HepG2 (cell line): ENCODE measurements around the gene ARHGEF3. TPM values are rescaled to one million over a fixed set of nuclear protein-coding genes. Genes with fewer than 3 reads are reported as not detected.

ENCODE experiments used
- ARID5B ChIP-seq: IDR thresholded peaks from 2 replicates; pipeline ENCODE4 v1.4.0; 2020; ENCODE audit warnings: mild to moderate bottlenecking, missing genetic modification reagents
- DMTF1 ChIP-seq: sonication (generic); formaldehyde crosslinking; IDR thresholded peaks from 2 replicates; pipeline ENCODE4 v1.4.0; 2020; ENCODE audit warnings: mild to moderate bottlenecking, missing genetic modification reagents
- EHMT2 ChIP-seq: fragments of 200-600 bp; sonication (generic); IDR thresholded peaks from 2 replicates; pipeline ENCODE4 v1.7.0; 2017; ENCODE audit warnings: antibody characterized with exemption, low read depth, low read length, borderline replicate concordance
- FOXM1 ChIP-seq: sonication (generic); formaldehyde crosslinking; IDR thresholded peaks from 2 replicates; pipeline ENCODE4 v1.5.0; 2020; ENCODE audit warnings: missing genetic modification reagents
- HIVEP1 ChIP-seq: sonication (generic); formaldehyde crosslinking; IDR thresholded peaks from 2 replicates; pipeline ENCODE4 v1.4.0; 2020; ENCODE audit warnings: mild to moderate bottlenecking, missing genetic modification reagents
- PAWR ChIP-seq: sonication (generic); formaldehyde crosslinking; IDR thresholded peaks from 2 replicates; pipeline ENCODE4 v1.4.0; 2020; ENCODE audit warnings: missing genetic modification reagents, mild to moderate bottlenecking, borderline replicate concordance
- PHF20 ChIP-seq: sonication (generic); formaldehyde crosslinking; IDR thresholded peaks from 2 replicates; pipeline ENCODE4 v1.5.0; 2020; ENCODE audit warnings: mild to moderate bottlenecking, missing genetic modification reagents
- PHF5A ChIP-seq: IDR thresholded peaks from one replicate; pipeline ENCODE4 v1.6.1; 2018; ENCODE audit warnings: low read depth, missing genetic modification reagents; ENCODE audit not compliant: unreplicated experiment
- RARA ChIP-seq: IDR thresholded peaks from 2 replicates; pipeline ENCODE4 v1.6.1; 2016; ENCODE audit warnings: missing genetic modification reagents, missing compliant biosample characterization
- RARG ChIP-seq: sonication (generic); formaldehyde crosslinking; IDR thresholded peaks from 2 replicates; pipeline ENCODE4 v1.4.0; 2020; ENCODE audit warnings: low read depth, mild to moderate bottlenecking, missing genetic modification reagents
- SOX6 ChIP-seq, 2 experiments: fragments of 450-650 bp in 1 of 2; sonication (generic) in 1 of 2; formaldehyde crosslinking in 1 of 2; IDR thresholded peaks; 2 replicates each; pipeline versions ENCODE4 v1.4.0 to v1.6.1; 2017 to 2020; ENCODE audit warnings: antibody characterized with exemption in 1 of 2, mild to moderate bottlenecking in 1 of 2, missing genetic modification reagents in 1 of 2
- TBP ChIP-seq: sonication (generic); formaldehyde crosslinking; IDR thresholded peaks from 2 replicates; pipeline ENCODE4 v1.5.0; 2020; ENCODE audit warnings: missing genetic modification reagents
- ZBTB3 ChIP-seq: sonication (generic); formaldehyde crosslinking; IDR thresholded peaks from 2 replicates; pipeline ENCODE4 v1.4.0; 2020; ENCODE audit warnings: low read depth, mild to moderate bottlenecking, moderate library complexity, missing genetic modification reagents, borderline replicate concordance
- ZKSCAN1 ChIP-seq: fragments of 150-350 bp; IDR thresholded peaks from 2 replicates; pipeline ENCODE4 v1.6.1; 2014; ENCODE audit warnings: low read length
- ZNF101 ChIP-seq: sonication (generic); formaldehyde crosslinking; IDR thresholded peaks from 2 replicates; pipeline ENCODE4 v1.4.0; 2020; ENCODE audit warnings: mild to moderate bottlenecking, low read depth, missing genetic modification reagents, borderline replicate concordance
- ZNF512 ChIP-seq: sonication (generic); formaldehyde crosslinking; IDR thresholded peaks from 2 replicates; pipeline ENCODE4 v1.4.0; 2020; ENCODE audit warnings: mild to moderate bottlenecking, missing genetic modification reagents
- ZNF775 ChIP-seq: sonication (generic); formaldehyde crosslinking; IDR thresholded peaks from 2 replicates; pipeline ENCODE4 v1.4.0; 2020; ENCODE audit warnings: missing genetic modification reagents, mild to moderate bottlenecking, moderate library complexity, borderline replicate concordance
- ZNF782 ChIP-seq: sonication (generic); formaldehyde crosslinking; IDR thresholded peaks from 2 replicates; pipeline ENCODE4 v1.4.0; 2020; ENCODE audit warnings: missing genetic modification reagents, mild to moderate bottlenecking, borderline replicate concordance
- polyA plus RNA-seq, 8 experiments: library from polyadenylated mRNA; depleted of rRNA in 3 of 8; stranded (reverse) in 7 of 8; unstranded in 1 of 8; fragments of >200 nt; fragmentation: Illumina TruSeq in 4 of 8; extraction: Trizol in 4 of 8; gene quantifications; 2 replicates each; pipeline versions ENCODE4 v1.2.1 to v1.2.3, GENCODE V29; 2011 to 2016; ENCODE audit warnings: low read depth in 4 of 8, missing spikeins in 1 of 8, mixed read lengths in 1 of 8; ENCODE audit not compliant: insufficient read depth in 1 of 8
- total RNA-seq, 5 experiments: library from RNA; depleted of rRNA; stranded (reverse); fragments of >200 nt; fragmentation: Illumina TruSeq; extraction: Trizol; gene quantifications; 2 replicates each; pipeline ENCODE4 v1.2.3, GENCODE V29; 2016; ENCODE audit warnings: low read depth in 1 of 5
- TF ChIP-seq, protein P1 (sequence below): sonication (generic); formaldehyde crosslinking; IDR thresholded peaks from 2 replicates; pipeline ENCODE4 v1.5.0; 2020; ENCODE audit warnings: missing genetic modification reagents

ARHGEF3 gene
- total and polyA plus RNA-seq, 2 of the 13 experiments (the other 11 are each of a cell fraction or from before 2014, with no cell fraction given), result 14.8 to 23.1 TPM

DNA sequence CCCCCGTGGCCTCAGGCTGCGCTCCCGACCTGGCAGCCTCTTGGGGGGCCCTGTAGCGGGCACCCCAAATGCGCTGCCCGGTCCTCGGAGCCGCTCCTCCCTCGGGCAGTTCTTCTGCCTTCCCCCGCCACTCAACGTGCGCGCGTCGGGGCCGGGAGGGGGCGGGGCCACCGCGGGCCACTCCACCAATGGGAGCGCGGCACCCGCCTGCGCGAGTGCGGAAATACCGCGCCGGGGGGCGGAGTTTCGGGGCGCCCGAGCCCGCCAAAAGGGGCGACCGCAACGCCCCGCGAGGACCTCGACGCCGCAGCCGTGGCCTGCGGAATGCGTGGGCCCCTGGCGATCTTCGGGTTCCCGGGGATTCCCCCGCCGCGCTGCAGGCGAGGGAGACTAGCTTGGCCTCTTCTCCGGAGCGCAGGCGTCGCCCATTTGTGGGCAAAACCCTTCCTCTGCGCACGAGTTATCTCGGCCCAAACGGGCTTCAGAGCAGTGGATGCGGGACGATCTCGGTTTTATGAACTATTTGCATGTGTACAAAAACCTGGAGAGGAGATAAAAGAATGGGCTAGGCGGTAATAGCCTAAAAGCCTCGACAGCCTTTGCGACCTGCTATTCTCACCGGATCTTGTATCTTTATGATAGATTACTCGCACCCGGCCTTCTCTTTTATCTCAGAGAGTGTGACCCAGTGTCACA, 118.5 kb downstream of the ARHGEF3 start, which contains the start of gene TASOR (continued):
- TF ChIP-seq, protein P1, sequence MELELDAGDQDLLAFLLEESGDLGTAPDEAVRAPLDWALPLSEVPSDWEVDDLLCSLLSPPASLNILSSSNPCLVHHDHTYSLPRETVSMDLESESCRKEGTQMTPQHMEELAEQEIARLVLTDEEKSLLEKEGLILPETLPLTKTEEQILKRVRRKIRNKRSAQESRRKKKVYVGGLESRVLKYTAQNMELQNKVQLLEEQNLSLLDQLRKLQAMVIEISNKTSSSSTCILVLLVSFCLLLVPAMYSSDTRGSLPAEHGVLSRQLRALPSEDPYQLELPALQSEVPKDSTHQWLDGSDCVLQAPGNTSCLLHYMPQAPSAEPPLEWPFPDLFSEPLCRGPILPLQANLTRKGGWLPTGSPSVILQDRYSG (CRISPR knock-in tag), result peak; percentile 97
- TF ChIP-seq PAWR (CRISPR knock-in tag), result no peak
- no peak for TF ChIP-seq TBP
- TF ChIP-seq RARG, result 0 out of 2 replicates have a peak, but pooled peaks have one; percentile 47
- TF ChIP-seq HIVEP1 (CRISPR knock-in tag), result peak; percentile 58; the same call in 1 of the 2 replicates
- TF ChIP-seq SOX6 (IDR thresholded peaks at IDR 0.05), result no peak
- TF ChIP-seq SOX6 (CRISPR knock-in tag; IDR thresholded peaks at IDR 0.05), result no peak; the same call in 1 of the 2 replicates
- TF ChIP-seq PHF5A, result no peak
- no peak for TF ChIP-seq EHMT2
- TF ChIP-seq ZNF512 (CRISPR knock-in tag), result no peak
- no peak for TF ChIP-seq ZKSCAN1
- TF ChIP-seq PHF20, result peak; percentile 64; the same call in 1 of the 2 replicates
- no peak for TF ChIP-seq ZNF101
- TF ChIP-seq RARA (CRISPR knock-in tag), result peak; percentile 8; the same call in 1 of the 2 replicates
- TF ChIP-seq ARID5B, result peak; percentile 28; the same call in 1 of the 2 replicates
- peak; percentile 50; the same call in 1 of the 2 replicates for TF ChIP-seq ZNF782
- no peak for TF ChIP-seq ZBTB3 (CRISPR knock-in tag)
- peak; percentile 75; the same call in 1 of the 2 replicates for TF ChIP-seq ZNF775
- TF ChIP-seq DMTF1, result no peak
- TF ChIP-seq FOXM1 (CRISPR knock-in tag), result peak; percentile 78; the same call in 1 of the 2 replicates
